Measurements from ENCODE around the gene VMAC.
A peak's percentile ranks its signal among the peaks of the same experiment; 100 is the strongest.

VMAC gene

GRCh38 chr19:5947435-5947834 lies 42.8 kb downstream of the VMAC start:
- no peak overlapping the region for H3K23ac ChIP-seq (ENCODE audit: low read length)
- H4K8ac ChIP-seq (ENCODE audit: low read depth, low read length): no peak overlapping the region
- no peak overlapping the region for H3K4me3 ChIP-seq (ENCODE audit: low read length)
- DNase-seq: no peak
- no peaks in the 10 kb centered on the region for H3K36me3 ChIP-seq (ENCODE audit: control insufficient read depth, insufficient read depth, low read length)
- H4K5ac ChIP-seq (ENCODE audit: low read length): no peak overlapping the region
- H3K79me1 ChIP-seq (ENCODE audit: low read length): peaks cover 51% of the 10 kb centered on the region
- WGBS (ENCODE audit: extremely low coverage, insufficient coverage, low lambda C conversion rate): no CpG with 5 or more reads among the region's 13 CpGs
- no peak overlapping the region for H3K27ac ChIP-seq (ENCODE audit: low read depth, low read length)
- no peak overlapping the region for H2BK5ac ChIP-seq (ENCODE audit: low read length)
- no peak overlapping the region for H3K18ac ChIP-seq (ENCODE audit: low read length)
- no peak overlapping the region for H2BK15ac ChIP-seq (replicated peaks; ENCODE audit: low read depth)
- peaks cover 44% of the 10 kb centered on the region for H3K79me2 ChIP-seq (ENCODE audit: control insufficient read depth, insufficient read depth, low read length)
- H2BK120ac ChIP-seq (ENCODE audit: low read depth, low read length): no peak overlapping the region
- H3K56ac ChIP-seq (ENCODE audit: low read length): no peak overlapping the region
- peaks cover 12% of the 10 kb centered on the region for H3K4me1 ChIP-seq (ENCODE audit: control insufficient read depth, low read depth, low read length)
- no peak overlapping the region for H3K4ac ChIP-seq (ENCODE audit: low read depth, low read length)
- no peaks in the 10 kb centered on the region for H3K27me3 ChIP-seq (ENCODE audit: insufficient read depth, low read length, poor library complexity)
- no peak overlapping the region for H3K4me2 ChIP-seq (ENCODE audit: low read length)
- no peak overlapping the region for H2AK5ac ChIP-seq (ENCODE audit: low read length)
- no peak overlapping the region for H3K9ac ChIP-seq (ENCODE audit: low read length)

- no CpG with 5 or more reads among the region's 13 CpGs for WGBS (ENCODE audit: extremely low coverage, insufficient coverage, low lambda C conversion rate)
- Histone ChIP-seq H4K8ac (ENCODE audit: low read depth, low read length) (no peak overlapping the region), H3K4me3 (ENCODE audit: low read length) (no peak overlapping the region), H3K27ac (ENCODE audit: low read depth, low read length) (no peak overlapping the region), H2BK120ac (ENCODE audit: low read depth, low read length) (no peak overlapping the region), H3K36me3 (ENCODE audit: control insufficient read depth, insufficient read depth, low read length) (no peaks in the 10 kb centered on the region), H2BK5ac (ENCODE audit: low read length) (no peak overlapping the region), H3K79me2 (ENCODE audit: control insufficient read depth, insufficient read depth, low read length) (peaks cover 54% of the 10 kb centered on the region), H4K5ac (ENCODE audit: low read length) (no peak overlapping the region), H3K9ac (ENCODE audit: low read length) (no peak overlapping the region), H3K56ac (ENCODE audit: low read length) (no peak overlapping the region), H3K79me1 (ENCODE audit: low read length) (peaks cover 54% of the 10 kb centered on the region), H3K4ac (ENCODE audit: low read depth, low read length) (no peak overlapping the region), H3K18ac (ENCODE audit: low read length) (no peak overlapping the region), H2BK15ac (replicated peaks; ENCODE audit: low read depth) (no peak overlapping the region), H3K4me1 (ENCODE audit: control insufficient read depth, low read depth, low read length) (peaks cover 26% of the 10 kb centered on the region), H2AK5ac (ENCODE audit: low read length) (no peak overlapping the region), H3K23ac (ENCODE audit: low read length) (no peak overlapping the region), H3K27me3 (ENCODE audit: insufficient read depth, low read length, poor library complexity) (no peaks in the 10 kb centered on the region), H3K4me2 (ENCODE audit: low read length) (no peak overlapping the region)
- no peak for DNase-seq
Measured at GRCh38 chr19:5948752-5949564, 44.3 kb downstream of the VMAC start.

- Histone ChIP-seq H2AK5ac (ENCODE audit: low read length) (no peak overlapping the region), H2BK120ac (ENCODE audit: low read depth, low read length) (no peak overlapping the region), H3K27me3 (ENCODE audit: insufficient read depth, low read length, poor library complexity) (no peaks in the 10 kb centered on the region), H3K18ac (ENCODE audit: low read length) (no peak overlapping the region), H3K4me2 (ENCODE audit: low read length) (no peak overlapping the region), H3K4ac (ENCODE audit: low read depth, low read length) (no peak overlapping the region), H3K79me2 (ENCODE audit: control insufficient read depth, insufficient read depth, low read length) (peaks cover 59% of the 10 kb centered on the region), H3K36me3 (ENCODE audit: control insufficient read depth, insufficient read depth, low read length) (no peaks in the 10 kb centered on the region), H2BK15ac (replicated peaks; ENCODE audit: low read depth) (no peak overlapping the region), H3K4me1 (ENCODE audit: control insufficient read depth, low read depth, low read length) (peaks cover 32% of the 10 kb centered on the region), H2BK5ac (ENCODE audit: low read length) (no peak overlapping the region), H3K23ac (ENCODE audit: low read length) (no peak overlapping the region), H3K79me1 (ENCODE audit: low read length) (peaks cover 54% of the 10 kb centered on the region), H3K9ac (ENCODE audit: low read length) (no peak overlapping the region), H4K5ac (ENCODE audit: low read length) (no peak overlapping the region), H3K27ac (ENCODE audit: low read depth, low read length) (no peak overlapping the region), H3K56ac (ENCODE audit: low read length) (no peak overlapping the region), H3K4me3 (ENCODE audit: low read length) (no peak overlapping the region), H4K8ac (ENCODE audit: low read depth, low read length) (no peak overlapping the region)
- no CpG with 5 or more reads among the region's 13 CpGs for WGBS (ENCODE audit: extremely low coverage, insufficient coverage, low lambda C conversion rate)
- no peak for DNase-seq
Measured at GRCh38 chr19:5949792-5950305, 45.2 kb downstream of the VMAC start.

DNA sequence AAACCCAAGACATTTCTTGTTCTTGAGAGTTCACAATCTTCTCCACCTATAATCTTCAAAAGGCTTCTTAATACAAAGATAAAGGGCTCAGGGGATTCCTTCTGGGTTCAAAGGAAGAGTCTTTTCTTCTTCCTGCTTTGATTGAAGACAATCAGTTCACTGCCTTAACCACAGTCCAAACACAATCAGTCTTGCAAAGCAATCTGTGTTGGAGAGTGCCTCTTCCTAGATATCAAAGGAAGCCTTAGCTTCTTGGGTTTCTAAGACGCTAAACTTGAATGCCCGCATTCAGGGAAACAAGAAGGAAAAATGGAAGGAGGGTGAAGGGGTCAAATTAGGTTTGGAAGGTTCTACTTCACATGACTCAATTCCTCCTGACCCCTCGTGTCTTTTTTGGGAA lies 46.1 kb downstream of the VMAC start:
- H4K8ac ChIP-seq (ENCODE audit: low read depth, low read length): no peak overlapping the region
- H3K56ac ChIP-seq (ENCODE audit: low read length): no peak overlapping the region
- peaks cover 66% of the 10 kb centered on the region for H3K79me2 ChIP-seq (ENCODE audit: control insufficient read depth, insufficient read depth, low read length)
- WGBS (ENCODE audit: extremely low coverage, insufficient coverage, low lambda C conversion rate): no CpG with 5 or more reads among the region's 3 CpGs
- no peak overlapping the region for H3K27ac ChIP-seq (ENCODE audit: low read depth, low read length)
- H3K79me1 ChIP-seq (ENCODE audit: low read length): peaks cover 53% of the 10 kb centered on the region
- H2AK5ac ChIP-seq (ENCODE audit: low read length): no peak overlapping the region
- H3K18ac ChIP-seq (ENCODE audit: low read length): no peak overlapping the region
- no peak overlapping the region for H2BK5ac ChIP-seq (ENCODE audit: low read length)
- H4K5ac ChIP-seq (ENCODE audit: low read length): no peak overlapping the region
- H3K9ac ChIP-seq (ENCODE audit: low read length): no peak overlapping the region
- H2BK120ac ChIP-seq (ENCODE audit: low read depth, low read length): no peak overlapping the region
- no peak overlapping the region for H3K4ac ChIP-seq (ENCODE audit: low read depth, low read length)
- H3K27me3 ChIP-seq (ENCODE audit: insufficient read depth, low read length, poor library complexity): no peaks in the 10 kb centered on the region
- H3K4me3 ChIP-seq (ENCODE audit: low read length): no peak overlapping the region
- no peak for DNase-seq
- H3K23ac ChIP-seq (ENCODE audit: low read length): no peak overlapping the region
- H3K4me1 ChIP-seq (ENCODE audit: control insufficient read depth, low read depth, low read length): peaks cover 32% of the 10 kb centered on the region
- no peak overlapping the region for H3K4me2 ChIP-seq (ENCODE audit: low read length)
- no peaks in the 10 kb centered on the region for H3K36me3 ChIP-seq (ENCODE audit: control insufficient read depth, insufficient read depth, low read length)
- H2BK15ac ChIP-seq (replicated peaks; ENCODE audit: low read depth): no peak overlapping the region

GRCh38 chr19:5951338-5951861 lies 46.7 kb downstream of the VMAC start:
- Histone ChIP-seq H3K79me1 (ENCODE audit: low read length) (peaks cover 49% of the 10 kb centered on the region), H3K79me2 (ENCODE audit: control insufficient read depth, insufficient read depth, low read length) (peaks cover 68% of the 10 kb centered on the region), H3K27ac (ENCODE audit: low read depth, low read length) (no peak overlapping the region), H4K5ac (ENCODE audit: low read length) (no peak overlapping the region), H2AK5ac (ENCODE audit: low read length) (no peak overlapping the region), H3K4ac (ENCODE audit: low read depth, low read length) (no peak overlapping the region), H3K56ac (ENCODE audit: low read length) (peak overlapping the region; percentile 63), H3K9ac (ENCODE audit: low read length) (peak overlapping the region; percentile 24), H3K18ac (ENCODE audit: low read length) (no peak overlapping the region), H3K23ac (ENCODE audit: low read length) (no peak overlapping the region), H2BK120ac (ENCODE audit: low read depth, low read length) (no peak overlapping the region), H3K4me3 (ENCODE audit: low read length) (no peak overlapping the region), H3K4me1 (ENCODE audit: control insufficient read depth, low read depth, low read length) (peaks cover 32% of the 10 kb centered on the region), H3K4me2 (ENCODE audit: low read length) (no peak overlapping the region), H3K27me3 (ENCODE audit: insufficient read depth, low read length, poor library complexity) (no peaks in the 10 kb centered on the region), H2BK15ac (replicated peaks; ENCODE audit: low read depth) (no peak overlapping the region), H4K8ac (ENCODE audit: low read depth, low read length) (no peak overlapping the region), H2BK5ac (ENCODE audit: low read length) (no peak overlapping the region), H3K36me3 (ENCODE audit: control insufficient read depth, insufficient read depth, low read length) (no peaks in the 10 kb centered on the region)
- no CpG with 5 or more reads among the region's 19 CpGs for WGBS (ENCODE audit: extremely low coverage, insufficient coverage, low lambda C conversion rate)
- DNase-seq: peak; percentile 49
